ENCODE measurements around the gene MANF. TPM values are rescaled to one million over a fixed set of nuclear protein-coding genes. Genes with fewer than 3 reads are reported as not detected.
A peak's percentile ranks its signal among the peaks of the same experiment; 100 is the strongest.
"Not testable (repeated sequence)": the region's sequence is repeated elsewhere in the genome, so short reads cannot be mapped to it uniquely, and the experiment has no call there.

Gene MANF
- total RNA-seq, 1 donor from 2014 or later: 125 TPM

- Mint-ChIP-seq H3K4me3 (ENCODE audit: unreplicated experiment) (peak overlapping the region; percentile 97), H3K9me3 (ENCODE audit: unreplicated experiment) (no peaks in the 10 kb centered on the region), H3K36me3 (ENCODE audit: low read depth, unreplicated experiment) (peaks cover 6% of the 10 kb centered on the region), H3K27me3 (ENCODE audit: low read depth, unreplicated experiment) (no peaks in the 10 kb centered on the region), H3K27ac (ENCODE audit: unreplicated experiment) (peak overlapping the region; percentile 84), H3K4me1 (ENCODE audit: low read depth, unreplicated experiment) (peaks cover 23% of the 10 kb centered on the region)
- DNase-seq (ENCODE audit: low read depth) (no peak), FAIRE-seq (no peak)
- no peak overlapping the region for H2AFZ ChIP-seq (ENCODE audit: low read depth, low read length)
- peaks cover 64% of the 10 kb centered on the region for H3K79me2 ChIP-seq (ENCODE audit: insufficient read depth, low read length)
- H3K9me3 ChIP-seq (ENCODE audit: insufficient read depth, low read depth, low read length): no peaks in the 10 kb centered on the region
- TF ChIP-seq EZH2 (IDR thresholded peaks at IDR 0.05; ENCODE audit: insufficient read depth, low read length) (no peak), CTCF (IDR thresholded peaks at IDR 0.05; ENCODE audit: insufficient read depth, low read depth, low read length) (no peak)
- peak overlapping the region; percentile 70 for H3K27ac ChIP-seq (ENCODE audit: low read depth, low read length)
- peaks cover 38% of the 10 kb centered on the region for H3K4me1 ChIP-seq (ENCODE audit: insufficient read depth, low read length)
- H3K4me2 ChIP-seq (ENCODE audit: low read length): peak overlapping the region; percentile 90
- H3K27me3 ChIP-seq (ENCODE audit: insufficient read depth, low read length): no peaks in the 10 kb centered on the region
- peaks cover 49% of the 10 kb centered on the region for H4K20me1 ChIP-seq (ENCODE audit: insufficient read depth, low read length)
- peak overlapping the region; percentile 100 for H3K9ac ChIP-seq (ENCODE audit: low read length)
- peak overlapping the region; percentile 99 for H3K4me3 ChIP-seq (ENCODE audit: insufficient read depth, low read depth, low read length)
- H3K36me3 ChIP-seq (ENCODE audit: insufficient read depth, low read length): peaks cover 19% of the 10 kb centered on the region
These were observed 565 bp downstream of the MANF start for GRCh38 chr3:51385621-51386091.

- Histone ChIP-seq H4K20me1 (ENCODE audit: insufficient read depth, low read length) (peaks cover 50% of the 10 kb centered on the region), H3K9me3 (ENCODE audit: insufficient read depth, low read depth, low read length) (no peaks in the 10 kb centered on the region), H3K4me3 (ENCODE audit: insufficient read depth, low read depth, low read length) (peak overlapping the region; percentile 99), H3K9ac (ENCODE audit: low read length) (peak overlapping the region; percentile 100), H3K27me3 (ENCODE audit: insufficient read depth, low read length) (no peaks in the 10 kb centered on the region), H3K4me2 (ENCODE audit: low read length) (peak overlapping the region; percentile 90), H3K4me1 (ENCODE audit: insufficient read depth, low read length) (peaks cover 40% of the 10 kb centered on the region), H3K79me2 (ENCODE audit: insufficient read depth, low read length) (peaks cover 64% of the 10 kb centered on the region), H3K27ac (ENCODE audit: low read depth, low read length) (peak overlapping the region; percentile 70), H3K36me3 (ENCODE audit: insufficient read depth, low read length) (peaks cover 19% of the 10 kb centered on the region), H2AFZ (ENCODE audit: low read depth, low read length) (no peak overlapping the region)
- Mint-ChIP-seq H3K27me3 (ENCODE audit: low read depth, unreplicated experiment) (no peaks in the 10 kb centered on the region), H3K27ac (ENCODE audit: unreplicated experiment) (peak overlapping the region; percentile 84), H3K4me3 (ENCODE audit: unreplicated experiment) (peak overlapping the region; percentile 97), H3K9me3 (ENCODE audit: unreplicated experiment) (no peaks in the 10 kb centered on the region), H3K4me1 (ENCODE audit: low read depth, unreplicated experiment) (peaks cover 23% of the 10 kb centered on the region), H3K36me3 (ENCODE audit: low read depth, unreplicated experiment) (peaks cover 6% of the 10 kb centered on the region)
- no peak for DNase-seq (ENCODE audit: low read depth)
- TF ChIP-seq EZH2 (IDR thresholded peaks at IDR 0.05; ENCODE audit: insufficient read depth, low read length) (no peak), CTCF (IDR thresholded peaks at IDR 0.05; ENCODE audit: insufficient read depth, low read depth, low read length) (no peak)
- no peak for FAIRE-seq
These were observed 1.2 kb downstream of the MANF start for GRCh38 chr3:51386159-51386851.

GRCh38 chr3:51386852-51387229 is 1.8 kb downstream of the MANF start:
- no peak overlapping the region for H2AFZ ChIP-seq (ENCODE audit: low read depth, low read length)
- peaks cover 40% of the 10 kb centered on the region for H3K4me1 ChIP-seq (ENCODE audit: insufficient read depth, low read length)
- no peak for TF ChIP-seq CTCF (IDR thresholded peaks at IDR 0.05; ENCODE audit: insufficient read depth, low read depth, low read length)
- Mint-ChIP-seq H3K9me3 (ENCODE audit: unreplicated experiment) (no peaks in the 10 kb centered on the region), H3K4me1 (ENCODE audit: low read depth, unreplicated experiment) (peaks cover 23% of the 10 kb centered on the region), H3K4me3 (ENCODE audit: unreplicated experiment) (peak overlapping the region; percentile 97), H3K27me3 (ENCODE audit: low read depth, unreplicated experiment) (no peaks in the 10 kb centered on the region), H3K27ac (ENCODE audit: unreplicated experiment) (no peak overlapping the region), H3K36me3 (ENCODE audit: low read depth, unreplicated experiment) (peaks cover 8% of the 10 kb centered on the region)
- no peaks in the 10 kb centered on the region for H3K9me3 ChIP-seq (ENCODE audit: insufficient read depth, low read depth, low read length)
- no peak for DNase-seq (ENCODE audit: low read depth)
- peak overlapping the region; percentile 100 for H3K9ac ChIP-seq (ENCODE audit: low read length)
- peaks cover 19% of the 10 kb centered on the region for H3K36me3 ChIP-seq (ENCODE audit: insufficient read depth, low read length)
- H3K4me2 ChIP-seq (ENCODE audit: low read length): peak overlapping the region; percentile 90
- H3K27ac ChIP-seq (ENCODE audit: low read depth, low read length): no peak overlapping the region
- FAIRE-seq: no peak
- peaks cover 69% of the 10 kb centered on the region for H3K79me2 ChIP-seq (ENCODE audit: insufficient read depth, low read length)
- peak overlapping the region; percentile 99 for H3K4me3 ChIP-seq (ENCODE audit: insufficient read depth, low read depth, low read length)
- peaks cover 50% of the 10 kb centered on the region for H4K20me1 ChIP-seq (ENCODE audit: insufficient read depth, low read length)
- H3K27me3 ChIP-seq (ENCODE audit: insufficient read depth, low read length): no peaks in the 10 kb centered on the region

GRCh38 chr3:51387281-51387680 is 2.2 kb downstream of the MANF start:
- not testable (repeated sequence) for H3K27ac Mint-ChIP-seq (ENCODE audit: unreplicated experiment); H3K9me3 ChIP-seq (ENCODE audit: insufficient read depth, low read depth, low read length); H3K27me3 ChIP-seq (ENCODE audit: insufficient read depth, low read length); DNase-seq (ENCODE audit: low read depth); H2AFZ ChIP-seq (ENCODE audit: low read depth, low read length); H3K27ac ChIP-seq (ENCODE audit: low read depth, low read length); FAIRE-seq; H3K9me3 Mint-ChIP-seq (ENCODE audit: unreplicated experiment); H3K27me3 Mint-ChIP-seq (ENCODE audit: low read depth, unreplicated experiment); H3K36me3 Mint-ChIP-seq (ENCODE audit: low read depth, unreplicated experiment)
- Histone ChIP-seq H3K4me1 (ENCODE audit: insufficient read depth, low read length) (peaks cover 43% of the 10 kb centered on the region), H3K36me3 (ENCODE audit: insufficient read depth, low read length) (peaks cover 19% of the 10 kb centered on the region), H4K20me1 (ENCODE audit: insufficient read depth, low read length) (peaks cover 52% of the 10 kb centered on the region), H3K4me3 (ENCODE audit: insufficient read depth, low read depth, low read length) (peak overlapping the region; percentile 99), H3K9ac (ENCODE audit: low read length) (peak overlapping the region; percentile 100), H3K79me2 (ENCODE audit: insufficient read depth, low read length) (peaks cover 74% of the 10 kb centered on the region), H3K4me2 (ENCODE audit: low read length) (peak overlapping the region; percentile 90)
- H3K4me1 Mint-ChIP-seq (ENCODE audit: low read depth, unreplicated experiment): peaks cover 23% of the 10 kb centered on the region
- H3K4me3 Mint-ChIP-seq (ENCODE audit: unreplicated experiment): peak overlapping the region; percentile 66

Data from astrocyte (in vitro differentiated cells and primary cell).